Measurements from ENCODE around the gene UBE2L3. TPM values are rescaled to one million over a fixed set of nuclear protein-coding genes. Genes with fewer than 3 reads are reported as not detected.

UBE2L3 gene
- polyA plus RNA-seq, 1 donor (not counting 4 experiments of a cell fraction or from before 2014, with no cell fraction given), result 80.8 TPM

DNA sequence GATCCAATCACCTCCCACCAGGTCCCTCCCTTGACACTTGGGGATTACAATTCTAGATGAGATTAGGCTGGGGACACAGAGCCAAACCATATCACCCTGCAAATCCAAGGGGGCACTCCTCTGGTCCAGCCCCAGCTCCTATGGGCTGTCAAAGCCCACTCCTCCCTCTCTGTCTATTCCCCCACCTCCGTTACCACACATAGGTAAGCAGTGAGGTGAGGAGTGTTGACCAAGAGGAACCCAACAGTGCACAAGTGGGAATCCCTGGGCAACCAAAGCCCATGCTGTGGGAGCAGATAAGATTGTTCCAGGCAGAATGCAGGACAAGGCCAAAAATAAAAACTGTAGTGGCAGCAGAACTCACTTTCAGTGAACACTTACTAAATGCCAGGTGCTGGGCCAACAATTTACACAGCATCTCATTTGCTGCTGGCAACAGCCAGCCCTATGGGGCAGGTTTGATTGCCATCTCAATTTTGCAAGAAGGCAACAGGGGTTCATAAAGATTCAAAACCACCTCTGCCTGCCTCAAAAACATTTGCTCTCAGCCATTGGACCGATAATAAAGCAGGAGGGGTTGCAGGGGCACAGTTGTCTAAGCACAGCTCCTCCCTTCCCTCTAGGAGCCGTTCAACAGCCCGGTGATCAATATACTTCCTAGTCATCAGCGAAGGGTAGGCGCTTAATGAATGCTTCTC, 83.5 kb downstream of the UBE2L3 start:
- Histone ChIP-seq H3K27ac (ENCODE audit: control insufficient read depth, insufficient read depth, low read length) (no peak overlapping the region), H3K4me1 (ENCODE audit: control insufficient read depth, extremely low read depth, insufficient read depth, low read length) (peaks cover 10% of the 10 kb centered on the region), H3K4me2 (ENCODE audit: control insufficient read depth, extremely low read depth, insufficient read depth, low read depth, low read length) (peak overlapping the region; percentile 97), H3K9me1 (ENCODE audit: control insufficient read depth, extremely low read depth, insufficient read depth, low read length) (no peaks in the 10 kb centered on the region), H4K20me1 (ENCODE audit: control insufficient read depth, extremely low read depth, insufficient read depth, low read length) (peaks cover 4% of the 10 kb centered on the region), H3K9ac (ENCODE audit: control insufficient read depth, extremely low read depth, insufficient read depth, low read length) (peak overlapping the region; percentile 72), H3K79me2 (ENCODE audit: control insufficient read depth, insufficient read depth, low read length) (peaks cover 5% of the 10 kb centered on the region), H2AFZ (ENCODE audit: control insufficient read depth, low read length) (no peak overlapping the region), H3K27me3 (ENCODE audit: control insufficient read depth, extremely low read depth, insufficient read depth, low read length) (no peaks in the 10 kb centered on the region), H3K9me3 (ENCODE audit: control insufficient read depth, low read depth, low read length) (no peaks in the 10 kb centered on the region), H3K36me3 (ENCODE audit: control insufficient read depth in 2 of 2, extremely low read depth in 1 of 2, insufficient read depth in 2 of 2, low read length in 2 of 2) (peaks cover 12 to 14% of the 10 kb centered on the region in 2 experiments), H3K4me3 (ENCODE audit: control insufficient read depth in 2 of 3, extremely low read depth in 1 of 3, insufficient read depth in 2 of 3, low read depth in 1 of 3, low read length in 3 of 3) (peak overlapping the region in 1 of 3 experiments; percentile 80)
- TF ChIP-seq EZH2 (IDR thresholded peaks at IDR 0.05; ENCODE audit: low read length), result no peak
- TF ChIP-seq, protein P1, sequence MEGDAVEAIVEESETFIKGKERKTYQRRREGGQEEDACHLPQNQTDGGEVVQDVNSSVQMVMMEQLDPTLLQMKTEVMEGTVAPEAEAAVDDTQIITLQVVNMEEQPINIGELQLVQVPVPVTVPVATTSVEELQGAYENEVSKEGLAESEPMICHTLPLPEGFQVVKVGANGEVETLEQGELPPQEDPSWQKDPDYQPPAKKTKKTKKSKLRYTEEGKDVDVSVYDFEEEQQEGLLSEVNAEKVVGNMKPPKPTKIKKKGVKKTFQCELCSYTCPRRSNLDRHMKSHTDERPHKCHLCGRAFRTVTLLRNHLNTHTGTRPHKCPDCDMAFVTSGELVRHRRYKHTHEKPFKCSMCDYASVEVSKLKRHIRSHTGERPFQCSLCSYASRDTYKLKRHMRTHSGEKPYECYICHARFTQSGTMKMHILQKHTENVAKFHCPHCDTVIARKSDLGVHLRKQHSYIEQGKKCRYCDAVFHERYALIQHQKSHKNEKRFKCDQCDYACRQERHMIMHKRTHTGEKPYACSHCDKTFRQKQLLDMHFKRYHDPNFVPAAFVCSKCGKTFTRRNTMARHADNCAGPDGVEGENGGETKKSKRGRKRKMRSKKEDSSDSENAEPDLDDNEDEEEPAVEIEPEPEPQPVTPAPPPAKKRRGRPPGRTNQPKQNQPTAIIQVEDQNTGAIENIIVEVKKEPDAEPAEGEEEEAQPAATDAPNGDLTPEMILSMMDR (optimal IDR thresholded peaks at IDR 0.05 in 1 of 3, IDR thresholded peaks at IDR 0.05 in 1 of 3, conservative IDR thresholded peaks at IDR 0.05 in 1 of 3; ENCODE audit: extremely low read depth in 1 of 3, insufficient read depth in 2 of 3, low read length in 3 of 3), result no peak
- DNase-seq (ENCODE audit: low read depth, low spot score) (no peak), FAIRE-seq (no peak)
- dilution Hi-C loops (cut with MboI; ENCODE audit: extremely low pct_ligation_motif_present, low sequenced_read_pairs), result no loop called here

GRCh38 chr22:21651521-21652009, 84.1 kb downstream of the UBE2L3 start:
- H3K79me2 ChIP-seq (ENCODE audit: control insufficient read depth, insufficient read depth, low read length), result peaks cover 2% of the 10 kb centered on the region
- TF ChIP-seq, protein P1 (optimal IDR thresholded peaks at IDR 0.05 in 1 of 3, IDR thresholded peaks at IDR 0.05 in 1 of 3, conservative IDR thresholded peaks at IDR 0.05 in 1 of 3; ENCODE audit: extremely low read depth in 1 of 3, insufficient read depth in 2 of 3, low read length in 3 of 3), result no peak
- no peak for TF ChIP-seq EZH2 (IDR thresholded peaks at IDR 0.05; ENCODE audit: low read length)
- no peaks in the 10 kb centered on the region for H3K27me3 ChIP-seq (ENCODE audit: control insufficient read depth, extremely low read depth, insufficient read depth, low read length)
- H3K9me1 ChIP-seq (ENCODE audit: control insufficient read depth, extremely low read depth, insufficient read depth, low read length), result no peaks in the 10 kb centered on the region
- H2AFZ ChIP-seq (ENCODE audit: control insufficient read depth, low read length), result peak overlapping the region; percentile 87
- no peaks in the 10 kb centered on the region for H3K9me3 ChIP-seq (ENCODE audit: control insufficient read depth, low read depth, low read length)
- dilution Hi-C loops (cut with MboI; ENCODE audit: extremely low pct_ligation_motif_present, low sequenced_read_pairs), result no loop called here
- H3K36me3 ChIP-seq (ENCODE audit: control insufficient read depth in 2 of 2, extremely low read depth in 1 of 2, insufficient read depth in 2 of 2, low read length in 2 of 2), result peaks cover 7 to 11% of the 10 kb centered on the region in 2 experiments
- peak overlapping the region; percentile 72 for H3K9ac ChIP-seq (ENCODE audit: control insufficient read depth, extremely low read depth, insufficient read depth, low read length)
- DNase-seq (ENCODE audit: low read depth, low spot score), result no peak
- peaks cover 10% of the 10 kb centered on the region for H3K4me1 ChIP-seq (ENCODE audit: control insufficient read depth, extremely low read depth, insufficient read depth, low read length)
- no peak for FAIRE-seq
- H3K27ac ChIP-seq (ENCODE audit: control insufficient read depth, insufficient read depth, low read length), result peak overlapping the region; percentile 49
- peaks cover under 1% of the 10 kb centered on the region for H4K20me1 ChIP-seq (ENCODE audit: control insufficient read depth, extremely low read depth, insufficient read depth, low read length)
- H3K4me3 ChIP-seq (ENCODE audit: control insufficient read depth in 2 of 3, extremely low read depth in 1 of 3, insufficient read depth in 2 of 3, low read depth in 1 of 3, low read length in 3 of 3), result peak overlapping the region; percentile 73 to 87 (median 80)
- peak overlapping the region; percentile 97 for H3K4me2 ChIP-seq (ENCODE audit: control insufficient read depth, extremely low read depth, insufficient read depth, low read depth, low read length)
